AG20443 (cell line): ENCODE data around the gene TPM4.
"Not testable (repeated sequence)": the region's sequence is repeated elsewhere in the genome, so short reads cannot be mapped to it uniquely, and the experiment has no call there.

Source experiments
- DNase-seq: peaks from one replicate; pipeline ENCODE4 v3.0.0; 2012; ENCODE audit warnings: low spot score, mixed read lengths

Gene TPM4

DNA sequence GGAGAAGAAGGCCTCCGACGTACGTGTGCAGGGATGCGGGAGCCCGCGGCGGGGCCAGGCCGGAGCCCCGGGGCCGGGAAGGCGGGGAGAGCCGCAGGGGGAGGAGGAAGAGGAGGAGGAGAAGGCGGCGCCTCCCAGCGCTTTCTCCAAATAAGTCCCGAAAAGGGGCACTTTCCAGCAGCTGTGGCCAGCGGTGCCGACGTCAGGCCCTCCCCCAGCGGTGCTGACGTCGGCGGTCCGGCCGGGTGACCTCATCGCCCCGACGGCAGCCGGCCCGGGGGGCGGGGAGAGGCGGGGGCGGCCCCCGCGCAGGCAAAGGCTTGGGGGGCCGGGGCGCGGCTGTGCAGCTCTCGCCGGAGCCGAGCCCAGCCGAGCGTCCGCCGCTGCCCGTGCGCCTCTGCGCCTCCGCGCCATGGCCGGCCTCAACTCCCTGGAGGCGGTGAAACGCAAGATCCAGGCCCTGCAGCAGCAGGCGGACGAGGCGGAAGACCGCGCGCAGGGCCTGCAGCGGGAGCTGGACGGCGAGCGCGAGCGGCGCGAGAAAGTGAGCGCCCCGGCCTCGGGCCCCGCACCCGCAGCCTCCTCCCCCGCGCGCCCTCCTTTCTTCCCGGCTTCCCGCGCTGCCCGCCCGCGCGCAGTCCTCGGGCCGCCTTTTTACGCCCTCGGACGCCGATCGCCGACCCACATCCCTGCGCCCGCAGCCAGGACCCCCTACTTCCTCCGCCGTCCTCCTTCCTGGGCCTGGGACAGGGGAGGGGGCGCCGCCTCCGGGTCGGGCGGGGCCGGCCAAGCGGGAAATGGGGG lies at the start of gene TPM4:
TPM4 (plus strand) TSS at position 342 of the 804 bp plus-strand sequence; CDS start at position 413, 71 bp downstream.
- peak; percentile 94 for DNase-seq

DNA sequence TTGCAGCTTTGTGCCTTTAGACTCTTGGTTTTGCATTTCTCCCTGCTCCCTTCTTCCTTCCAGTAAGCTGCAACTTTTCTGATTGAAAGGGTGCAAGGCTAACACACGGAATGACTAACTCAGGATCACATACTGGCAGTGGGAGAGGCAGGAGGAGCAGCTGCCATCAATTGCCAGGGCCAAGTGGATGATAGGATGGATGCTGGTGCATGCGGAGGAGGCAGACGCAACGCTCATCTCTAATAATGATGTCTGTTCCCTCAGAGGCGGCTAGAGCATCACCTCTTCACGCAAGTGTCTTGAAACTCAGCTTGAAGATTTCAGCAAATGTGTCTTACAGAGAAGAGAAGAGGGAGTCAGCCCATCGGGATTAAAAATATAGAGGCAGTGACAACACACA lies 49.5 kb upstream of the TPM4 start:
- DNase-seq, result no peak

- DNase-seq, result no peak
These were observed 48.8 kb upstream of the TPM4 start for GRCh38 chr19:16027528-16027927.

DNA sequence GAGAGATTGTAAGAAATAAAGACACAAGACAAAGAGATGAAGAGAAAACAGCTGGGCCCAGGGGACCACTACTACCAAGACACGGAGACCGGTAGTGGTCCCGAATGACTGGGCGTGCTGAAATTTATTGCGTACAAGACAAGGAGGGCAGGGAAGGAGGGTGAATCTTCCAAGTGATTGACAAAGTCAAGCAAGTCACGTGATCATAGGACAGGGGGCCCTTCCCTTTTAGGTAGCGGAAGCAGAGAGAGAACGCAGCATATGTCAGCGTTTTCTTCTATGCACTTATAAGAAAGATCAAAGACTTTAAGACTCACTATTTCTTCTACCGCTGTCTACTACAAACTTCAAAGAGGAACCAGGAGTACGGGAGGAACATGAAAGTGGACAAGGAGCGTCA lies 46.1 kb upstream of the TPM4 start:
- not testable (repeated sequence) for DNase-seq

DNA sequence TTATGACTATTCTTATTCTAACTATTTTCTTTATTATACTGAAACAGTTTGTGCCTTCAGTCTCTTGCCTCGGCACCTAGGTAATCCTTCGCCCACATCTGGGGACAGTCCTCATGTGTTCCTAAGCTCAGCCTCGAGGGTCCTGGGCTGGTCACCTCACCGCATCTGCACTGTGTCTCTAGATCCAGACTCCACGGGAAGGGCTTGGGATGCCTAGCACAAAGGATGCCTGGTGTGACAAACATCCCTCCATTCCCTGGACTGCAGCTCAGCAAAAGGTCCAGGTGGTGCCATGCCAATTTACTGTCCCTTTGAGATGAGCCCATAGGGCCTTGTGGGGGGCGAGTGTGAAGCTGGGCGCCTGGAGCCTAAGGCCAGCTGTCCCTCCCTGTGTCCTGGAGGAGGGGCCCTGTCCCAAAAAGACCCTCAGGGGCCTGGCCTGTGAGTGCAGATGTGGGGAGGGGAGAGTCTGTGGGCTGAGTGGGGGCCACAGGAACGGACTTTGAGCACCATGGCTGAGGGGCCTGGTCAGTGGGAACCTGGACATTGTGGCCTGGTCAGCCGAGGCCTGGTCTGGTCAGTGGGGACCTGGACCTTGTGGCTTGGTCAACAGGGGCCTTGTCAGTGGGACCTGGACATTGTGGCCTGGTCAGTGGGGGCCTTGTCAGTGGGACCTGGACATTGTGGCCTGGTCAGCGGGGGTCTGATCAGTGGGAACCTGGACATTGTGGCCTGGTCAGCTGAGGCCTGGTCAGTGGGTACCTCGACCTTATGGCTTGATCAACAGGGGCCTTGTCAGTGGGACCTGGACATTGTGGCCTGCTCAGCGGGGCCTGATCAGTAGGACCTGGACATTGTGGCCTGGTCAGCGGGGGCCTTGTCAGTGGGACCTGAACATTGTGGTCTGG lies 45.1 kb upstream of the TPM4 start:
- DNase-seq, result no peak

DNA sequence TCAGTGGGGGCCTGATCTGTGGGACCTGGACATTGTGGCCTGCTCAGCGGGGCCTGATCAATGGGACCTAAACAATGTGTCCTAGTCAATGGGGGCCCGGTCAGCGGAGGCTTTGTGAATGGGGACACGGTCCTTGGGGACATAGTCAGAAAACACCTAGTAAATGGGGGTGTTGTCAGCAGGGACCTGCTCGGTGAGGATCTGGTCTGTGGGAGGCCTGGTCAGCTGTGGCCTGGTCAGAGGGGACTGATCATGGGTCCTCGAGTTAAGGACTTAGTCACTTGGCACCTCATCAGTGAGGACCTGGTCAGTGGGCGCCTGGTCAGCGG lies 44.5 kb upstream of the TPM4 start:
- no peak for DNase-seq

GRCh38 chr19:16032509-16033135 lies 43.7 kb upstream of the TPM4 start:
- DNase-seq, result no peak

DNA sequence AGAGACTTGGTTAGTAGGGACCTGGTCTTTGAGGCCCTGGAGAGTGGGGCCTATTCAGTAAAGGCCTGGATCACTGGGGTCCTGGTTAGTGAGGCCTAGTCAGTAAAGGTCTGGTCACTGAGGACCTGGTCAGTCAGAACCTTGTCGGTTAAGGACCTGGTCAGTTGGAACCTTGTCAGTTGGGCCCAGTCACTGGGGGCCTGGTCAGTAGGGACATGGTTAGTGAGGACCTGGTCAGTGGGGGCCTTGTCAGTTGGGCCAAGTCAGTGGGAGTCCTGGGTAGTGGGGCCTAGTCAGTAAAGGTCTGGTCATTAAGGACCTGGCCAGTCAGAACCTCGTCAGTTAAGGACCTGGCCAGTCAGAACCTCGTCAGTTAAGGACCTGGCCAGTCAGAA lies 43.2 kb upstream of the TPM4 start:
- DNase-seq, result no peak

GRCh38 chr19:16033721-16034120 lies 42.6 kb upstream of the TPM4 start:
- DNase-seq, result no peak

DNA sequence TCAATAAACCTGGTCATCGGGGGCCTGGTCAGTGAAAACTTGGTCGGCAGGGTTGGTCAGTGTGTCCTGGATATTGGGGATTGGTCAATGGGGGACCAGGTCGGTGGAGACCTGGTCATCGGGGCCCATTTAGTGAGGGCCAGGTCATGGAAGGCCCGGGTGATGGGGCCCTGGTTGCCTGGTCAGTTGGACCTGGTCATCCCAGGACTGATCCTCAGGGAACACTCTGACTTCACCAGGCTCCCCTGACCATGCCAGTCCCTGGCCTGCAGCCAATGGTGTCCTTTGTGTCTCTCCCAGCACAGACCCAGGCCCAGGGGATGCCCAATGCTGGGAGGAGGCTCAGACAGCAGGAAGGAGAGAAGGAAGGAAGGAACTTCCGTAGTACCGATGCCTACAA lies 42.1 kb upstream of the TPM4 start:
- DNase-seq, result no peak

DNA sequence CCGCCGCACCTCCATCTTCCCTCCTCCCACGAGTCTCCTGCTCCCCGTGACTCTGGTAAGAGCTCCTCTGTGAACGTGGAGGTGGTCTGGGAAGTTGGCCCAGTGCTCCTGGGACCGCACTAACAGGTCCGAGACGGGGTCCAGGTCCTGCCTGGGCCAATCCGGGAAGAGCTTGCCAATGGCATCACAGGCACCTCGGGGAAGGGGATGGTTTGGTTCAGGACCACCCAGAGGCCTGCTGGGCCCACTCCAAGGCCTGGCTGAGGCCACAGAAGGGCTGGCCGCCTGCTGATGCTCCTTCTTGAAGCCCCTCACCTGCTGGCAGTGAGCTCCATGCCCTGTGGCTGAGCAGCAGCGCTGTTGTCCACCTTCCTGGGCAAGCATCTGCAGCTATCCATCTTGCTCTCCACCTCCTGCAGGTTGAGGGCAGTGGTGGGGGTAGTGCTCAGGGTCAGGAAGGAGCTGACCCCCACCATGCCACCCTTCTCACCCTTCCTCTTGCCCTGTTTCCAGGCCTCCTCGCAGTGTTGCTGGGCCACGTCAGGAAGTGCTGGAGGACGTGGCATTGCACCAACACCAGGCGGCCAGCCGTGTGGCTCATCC lies 41.2 kb upstream of the TPM4 start:
- no peak for DNase-seq

- DNase-seq, result no peak
These were observed 40.5 kb upstream of the TPM4 start for GRCh38 chr19:16035601-16036297.

DNA sequence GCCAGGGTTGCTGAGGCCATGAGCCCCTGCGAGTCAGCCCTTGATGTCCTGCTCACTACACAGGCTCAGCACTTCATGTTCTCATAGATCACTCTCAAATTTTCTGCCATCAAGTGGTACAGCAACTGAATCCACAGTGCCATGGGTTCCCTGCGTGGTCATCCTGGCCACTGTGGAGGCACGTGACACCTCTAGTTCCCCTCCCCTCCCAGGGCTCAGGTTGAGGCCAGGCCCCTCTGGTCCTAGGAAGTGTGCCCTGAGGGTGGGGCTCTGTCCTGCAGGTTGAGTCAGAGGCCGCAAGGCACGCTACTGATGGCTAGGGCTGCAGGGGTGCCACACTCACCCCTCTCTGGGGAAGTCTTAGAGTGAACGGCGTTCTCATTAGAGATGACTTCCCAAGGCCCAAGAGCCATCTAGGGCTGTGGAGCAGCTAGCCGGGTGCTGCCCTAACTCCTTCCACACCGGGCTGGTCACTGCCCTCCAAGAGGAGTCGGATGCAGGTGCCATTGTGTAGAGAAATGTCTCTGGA lies 39.8 kb upstream of the TPM4 start:
- no peak for DNase-seq

GRCh38 chr19:16036941-16037340 lies 39.4 kb upstream of the TPM4 start:
- DNase-seq, result no peak

- DNase-seq, result no peak
These were observed 38.7 kb upstream of the TPM4 start for GRCh38 chr19:16037424-16038195.

DNA sequence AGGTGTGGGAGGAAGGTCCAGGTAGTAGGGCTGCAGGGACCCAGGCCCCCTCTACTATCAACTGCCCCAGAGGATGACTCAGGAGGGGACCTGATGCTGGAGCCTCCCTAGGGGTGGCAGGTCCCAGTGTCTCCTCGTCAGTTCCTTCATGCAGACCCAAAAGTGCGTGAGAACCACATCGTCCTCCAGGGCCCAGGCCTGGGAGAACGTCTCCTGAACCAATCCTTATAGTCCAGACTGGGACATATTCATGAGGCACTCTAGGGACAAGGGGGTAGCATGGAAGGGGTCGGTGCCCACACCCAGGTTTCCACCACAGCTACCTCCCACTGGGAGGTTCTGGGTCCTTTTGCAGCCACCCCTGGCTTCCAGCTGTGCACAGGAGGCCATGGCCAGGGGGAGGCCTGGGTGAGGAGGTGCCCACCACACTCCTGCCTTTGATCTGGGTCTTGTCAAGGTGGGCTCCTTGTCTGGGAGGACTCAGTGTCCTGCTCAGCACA lies 38.0 kb upstream of the TPM4 start:
- no peak for DNase-seq

GRCh38 chr19:16039081-16039480 lies 37.2 kb upstream of the TPM4 start:
- no peak for DNase-seq

DNA sequence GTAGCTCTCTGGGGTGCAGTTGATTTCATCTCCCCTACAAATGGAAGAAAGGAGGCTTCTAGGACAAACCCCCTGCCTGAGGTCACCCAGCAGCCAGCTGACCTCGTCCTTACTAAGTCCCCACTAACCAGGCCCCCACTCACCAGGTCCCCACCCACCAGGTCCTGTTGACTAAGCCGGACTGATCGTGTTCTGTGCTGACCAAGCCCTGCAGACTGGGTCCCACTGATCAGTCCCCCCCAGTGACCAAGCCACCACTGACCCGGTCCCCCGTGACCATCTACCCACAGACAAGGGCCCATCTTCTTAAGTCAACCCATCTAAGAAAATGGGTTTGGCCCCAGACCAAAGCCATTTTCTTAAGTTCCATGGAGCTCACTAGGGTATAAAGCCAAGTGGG lies 36.8 kb upstream of the TPM4 start:
- no peak for DNase-seq

- no peak for DNase-seq
These were observed 35.7 kb upstream of the TPM4 start for GRCh38 chr19:16040642-16041041.

GRCh38 chr19:16041299-16041990 lies 34.9 kb upstream of the TPM4 start:
- peak; percentile 96 for DNase-seq
